ENCODE measurements around the gene ZNF202.

DNA sequence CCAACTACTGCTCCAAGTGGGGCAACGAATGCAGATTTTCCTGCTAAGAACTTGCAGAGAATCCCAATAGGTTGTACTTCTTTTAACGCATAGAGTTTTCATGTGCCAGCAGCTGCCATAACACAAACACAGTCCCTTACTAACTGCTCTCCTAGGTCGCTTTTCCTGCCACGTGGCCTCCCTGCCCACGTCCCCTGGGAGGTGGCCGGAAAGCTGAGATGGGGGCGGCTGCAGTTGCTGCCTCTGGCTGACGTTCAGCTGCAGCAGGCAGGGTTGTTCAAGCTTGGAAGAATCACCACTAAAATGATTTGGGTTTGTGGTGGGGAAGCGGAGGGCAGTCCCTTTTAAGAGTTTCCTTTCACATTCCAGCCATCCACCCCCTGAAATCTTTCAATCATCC lies 39.3 kb downstream of the ZNF202 start:
- no peak for TF ChIP-seq EZH2phosphoT487 (IDR thresholded peaks at IDR 0.05; ENCODE audit: low read length)
- TF ChIP-seq, protein P1, sequence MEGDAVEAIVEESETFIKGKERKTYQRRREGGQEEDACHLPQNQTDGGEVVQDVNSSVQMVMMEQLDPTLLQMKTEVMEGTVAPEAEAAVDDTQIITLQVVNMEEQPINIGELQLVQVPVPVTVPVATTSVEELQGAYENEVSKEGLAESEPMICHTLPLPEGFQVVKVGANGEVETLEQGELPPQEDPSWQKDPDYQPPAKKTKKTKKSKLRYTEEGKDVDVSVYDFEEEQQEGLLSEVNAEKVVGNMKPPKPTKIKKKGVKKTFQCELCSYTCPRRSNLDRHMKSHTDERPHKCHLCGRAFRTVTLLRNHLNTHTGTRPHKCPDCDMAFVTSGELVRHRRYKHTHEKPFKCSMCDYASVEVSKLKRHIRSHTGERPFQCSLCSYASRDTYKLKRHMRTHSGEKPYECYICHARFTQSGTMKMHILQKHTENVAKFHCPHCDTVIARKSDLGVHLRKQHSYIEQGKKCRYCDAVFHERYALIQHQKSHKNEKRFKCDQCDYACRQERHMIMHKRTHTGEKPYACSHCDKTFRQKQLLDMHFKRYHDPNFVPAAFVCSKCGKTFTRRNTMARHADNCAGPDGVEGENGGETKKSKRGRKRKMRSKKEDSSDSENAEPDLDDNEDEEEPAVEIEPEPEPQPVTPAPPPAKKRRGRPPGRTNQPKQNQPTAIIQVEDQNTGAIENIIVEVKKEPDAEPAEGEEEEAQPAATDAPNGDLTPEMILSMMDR (IDR thresholded peaks at IDR 0.05; ENCODE audit: low read length) = no peak

Data from MM.1S (cell line).